IMR-90 (cell line): ENCODE results near the gene TLCD5. TPM values are rescaled to one million over a fixed set of nuclear protein-coding genes. Genes with fewer than 3 reads are reported as not detected.

Experiments
- ATAC-seq: fragments of 200-7000 bp; cut with Tn5 transposase; 2 replicates; pipeline ENCODE4 v1.9.1; 2020; ENCODE audit warnings: low read depth, mild to moderate bottlenecking, moderate library complexity
- BruUV-seq: library from RNA; stranded (reverse); fragments of 400-500 nt; replicated peaks from 2 replicates; lab custom pipeline; 2021; lab: Mats Ljungman, UMichigan
- CTCF ChIA-PET: fragments of 300-600 bp; formaldehyde crosslinking; extraction: SDS; loops from one replicate; lab custom pipeline; 2021; ENCODE audit warnings: antibody characterized with exemption; lab: Yijun Ruan, JAX
- POLR2A ChIA-PET: fragments of 300-600 bp; sonication (Branson Sonifier 250); formaldehyde crosslinking; loops from one replicate; lab custom pipeline; 2022; ENCODE audit warnings: antibody characterized with exemption; ENCODE audit not compliant: unreplicated experiment; lab: Charles Lee
- DNase-seq: peaks from one replicate; pipeline ENCODE4 v3.0.0; 2013
- H2AFZ ChIP-seq: replicated peaks from 2 replicates; pipeline ENCODE3; 2013; ENCODE audit warnings: low read length, mild to moderate bottlenecking; ENCODE audit not compliant: poor library complexity
- H2AK5ac ChIP-seq: 2 replicates; pipeline ENCODE4 v1.6.1; 2013; ENCODE audit warnings: low read depth, low read length, inconsistent platforms
- H2AK9ac ChIP-seq: replicated peaks from 2 replicates; pipeline ENCODE3; 2013; ENCODE audit warnings: mild to moderate bottlenecking, low read depth, low read length, moderate library complexity; ENCODE audit not compliant: poor library complexity
- H2BK120ac ChIP-seq: 2 replicates; pipeline ENCODE4 v1.6.1; 2013; ENCODE audit warnings: low read depth, low read length, inconsistent platforms
- H2BK15ac ChIP-seq: 3 replicates; pipeline ENCODE4 v1.6.1; 2013; ENCODE audit warnings: low read depth, low read length, inconsistent platforms
- H2BK20ac ChIP-seq: 2 replicates; pipeline ENCODE4 v1.6.1; 2013; ENCODE audit warnings: low read depth, mild to moderate bottlenecking, inconsistent platforms, low read length, moderate library complexity
- H2BK5ac ChIP-seq: 2 replicates; pipeline ENCODE4 v1.6.1; 2013; ENCODE audit warnings: mild to moderate bottlenecking, low read depth, low read length, inconsistent platforms; ENCODE audit not compliant: poor library complexity, severe bottlenecking
- H3K14ac ChIP-seq: replicated peaks from 2 replicates; pipeline ENCODE4 v1.6.1; 2013; ENCODE audit warnings: low read depth, low read length, inconsistent platforms
- H3K18ac ChIP-seq: 2 replicates; pipeline ENCODE4 v1.6.1; 2013; ENCODE audit warnings: low read depth, low read length, control low read depth
- H3K23ac ChIP-seq: 2 replicates; pipeline ENCODE4 v1.6.1; 2013; ENCODE audit warnings: low read depth, low read length, inconsistent platforms
- H3K27ac ChIP-seq: 2 replicates; pipeline ENCODE4 v1.5.1; 2013; ENCODE audit warnings: mild to moderate bottlenecking, control low read depth, low read length; ENCODE audit not compliant: insufficient read depth
- H3K27me3 ChIP-seq: 2 replicates; pipeline ENCODE4 v1.6.1; 2013; ENCODE audit warnings: low read length; ENCODE audit not compliant: control insufficient read depth, insufficient read depth
- H3K36me3 ChIP-seq: 2 replicates; pipeline ENCODE4 v1.6.1; 2013; ENCODE audit warnings: low read length, mixed read lengths; ENCODE audit not compliant: control insufficient read depth, insufficient read depth
- H3K4ac ChIP-seq: 2 replicates; pipeline ENCODE4 v1.6.1; 2013; ENCODE audit warnings: low read depth, low read length, inconsistent platforms
- H3K4me1 ChIP-seq: 2 replicates; pipeline ENCODE4 v1.6.1; 2013; ENCODE audit warnings: low read length, mixed read lengths; ENCODE audit not compliant: control insufficient read depth, insufficient read depth
- H3K4me2 ChIP-seq: 2 replicates; pipeline ENCODE4 v1.6.1; 2013; ENCODE audit warnings: low read depth, mild to moderate bottlenecking, control low read depth, low read length, moderate library complexity
- H3K4me3 ChIP-seq: 2 replicates; pipeline ENCODE4 v1.5.1; 2013; ENCODE audit warnings: low read depth, mild to moderate bottlenecking, control low read depth, low read length, moderate library complexity; ENCODE audit not compliant: insufficient read depth
- H3K56ac ChIP-seq: 2 replicates; pipeline ENCODE4 v1.6.1; 2013; ENCODE audit warnings: low read length, inconsistent platforms; ENCODE audit not compliant: insufficient read depth; ENCODE audit errors: extremely low read depth
- H3K79me1 ChIP-seq, 2 experiments: 2 replicates each; pipeline ENCODE4 v1.6.1; 2013; ENCODE audit warnings: low read length in 2 of 2, inconsistent platforms in 1 of 2, low read depth in 1 of 2
- H3K9ac ChIP-seq: 2 replicates; pipeline ENCODE4 v1.6.1; 2013; ENCODE audit warnings: low read depth, low read length, control low read depth
- H3K9me1 ChIP-seq: 2 replicates; pipeline ENCODE4 v1.6.1; 2013; ENCODE audit warnings: low read length, inconsistent platforms; ENCODE audit not compliant: insufficient read depth
- H3K9me3 ChIP-seq: 2 replicates; pipeline ENCODE4 v1.6.1; 2013; ENCODE audit warnings: low read length; ENCODE audit not compliant: control insufficient read depth, insufficient read depth
- H4K20me1 ChIP-seq: 2 replicates; pipeline ENCODE4 v1.6.1; 2013; ENCODE audit warnings: low read length, inconsistent platforms; ENCODE audit not compliant: insufficient read depth
- H4K5ac ChIP-seq: 2 replicates; pipeline ENCODE4 v1.6.1; 2013; ENCODE audit warnings: mild to moderate bottlenecking, low read depth, low read length, control low read depth
- H4K8ac ChIP-seq, 2 experiments: 2 replicates each; pipeline ENCODE4 v1.6.1; 2013; ENCODE audit warnings: low read depth in 2 of 2, low read length in 2 of 2, control low read depth in 1 of 2, inconsistent platforms in 1 of 2
- H4K91ac ChIP-seq: 2 replicates; pipeline ENCODE4 v1.6.1; 2013; ENCODE audit warnings: low read depth, low read length, inconsistent platforms; ENCODE audit not compliant: insufficient read depth
- CTCF ChIP-seq: conservative IDR thresholded peaks from 2 replicates; pipeline ENCODE4 v1.5.1; 2012; ENCODE audit warnings: mild to moderate bottlenecking, low read depth, low read length, improper control_type of control experiment
- MAFK ChIP-seq: IDR thresholded peaks from 2 replicates; pipeline ENCODE4 v1.6.1; 2012; ENCODE audit warnings: low read depth, low read length, improper control_type of control experiment
- WGBS, 2 experiments: methylation state at CpG; one replicate each; pipeline versions ENCODE4 v1.1.5 to v1.1.7; 2013; ENCODE audit warnings: missing lambda C conversion rate in 2 of 2; ENCODE audit not compliant: insufficient read length in 1 of 2; ENCODE audit errors: extremely low coverage in 2 of 2; 5-methylcytosine and 5-hydroxymethylcytosine counted together
- dilution Hi-C: fragments of 300-500 bp; cut with HindIII; formaldehyde crosslinking; loops from one replicate; pipeline ENCODE4 v1.14.3; 2018; ENCODE audit warnings: low sequenced_read_pairs; ENCODE audit not compliant: unreplicated experiment
- in situ Hi-C: fragments of 300-500 bp; cut with MboI; formaldehyde crosslinking; loops from 3 replicates; pipeline ENCODE4 v1.14.3; 2019; ENCODE audit warnings: low sequenced_read_pairs, inconsistent platforms, mixed read lengths
- intact Hi-C: fragments of 100-400 bp; cut with micrococcal nuclease; formaldehyde crosslinking; loops from 2 replicates; pipeline ENCODE4 v1.10.0; 2022
- polyA plus RNA-seq, 3 experiments: library from polyadenylated mRNA; depleted of rRNA; stranded (reverse); fragments of >200 nt; gene quantifications; 2 replicates each; pipeline ENCODE4 v1.2.3, GENCODE V29; 2012; ENCODE audit warnings: low replicate concordance in 1 of 3
- total RNA-seq: library from RNA; depleted of rRNA; stranded (reverse); fragments of >200 nt; gene quantifications from 2 replicates; pipeline ENCODE4 v1.2.3, GENCODE V29; 2012

The TLCD5 gene
- total and polyA plus RNA-seq, 2 of the 4 experiments (the other 2 are of a cell fraction): 9.5 to 11.5 TPM

DNA sequence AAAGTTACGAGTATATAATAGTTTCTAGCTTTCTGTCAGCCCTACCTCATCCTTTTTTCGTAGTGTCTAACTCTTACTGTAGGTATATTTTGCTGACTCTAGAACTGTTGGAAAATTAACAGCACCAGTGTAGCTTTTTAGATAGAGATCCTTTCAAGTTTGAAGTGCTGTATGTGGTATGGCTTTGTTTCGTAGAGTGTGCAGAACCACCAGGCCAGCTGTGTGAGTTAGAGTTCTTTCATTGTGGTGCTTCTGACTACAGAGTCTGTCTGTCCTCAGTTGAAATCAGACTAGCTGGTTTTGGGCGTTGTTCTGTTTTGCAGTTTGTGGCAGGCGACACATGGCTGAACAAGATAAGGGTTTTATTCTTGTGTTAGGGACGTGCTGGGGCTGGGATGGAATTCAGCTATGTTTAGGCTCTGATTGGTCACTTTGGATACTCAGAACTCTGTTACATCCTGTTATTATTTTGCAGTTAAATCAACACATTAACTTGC, 14.3 kb downstream of the TLCD5 start:
- H3K4me1 ChIP-seq: peaks cover 3% of the 10 kb centered on the region; the same call in 1 of the 2 replicates
- H3K4me2 ChIP-seq: peak overlapping the region; percentile 90
- H4K20me1 ChIP-seq: peaks cover 62% of the 10 kb centered on the region
- peak overlapping the region; percentile 61; the same call in 1 of the 2 replicates for H2AK5ac ChIP-seq
- H3K79me1 ChIP-seq: peaks cover 0 to 27% of the 10 kb centered on the region in 2 experiments; a peak in 2 of 4 replicates
- peak overlapping the region; percentile 73 for H3K27ac ChIP-seq
- intact Hi-C loops: loop anchor here (5.0 to 10.0 kb wide), 6 partner anchors 48 to 1255 kb away; no protein-coding TSS in a partner anchor
- CTCF ChIA-PET: interaction anchor here (0.6 to 1.4 kb wide), 2 partner anchors 92 to 164 kb away, joined by 3 to 8 read pairs; no protein-coding TSS in a partner anchor
- peak overlapping the region; percentile 57 for H3K23ac ChIP-seq
- 0 out of 2 replicates have a peak overlapping the region, but pooled peaks have one; percentile 6 for H2BK20ac ChIP-seq
- peak; percentile 43 for DNase-seq
- no peaks in the 10 kb centered on the region for H3K9me3 ChIP-seq
- H4K91ac ChIP-seq: peak overlapping the region; percentile 40
- no TSS peak for BruUV-seq
- H3K18ac ChIP-seq: peak overlapping the region; percentile 19; the same call in 1 of the 2 replicates
- H4K5ac ChIP-seq: no peak overlapping the region; the same call in 1 of the 2 replicates
- H3K14ac ChIP-seq: peak overlapping the region; percentile 31
- peak overlapping the region; percentile 76 for H3K9ac ChIP-seq
- H3K27me3 ChIP-seq: no peaks in the 10 kb centered on the region
- peak overlapping the region; percentile 83 for H2BK5ac ChIP-seq
- H3K4ac ChIP-seq: peak overlapping the region; percentile 49
- peak overlapping the region; percentile 66; the same call in 1 of the 2 replicates for H3K56ac ChIP-seq
- no peak for TF ChIP-seq MAFK
- no peak for TF ChIP-seq CTCF
- 0 out of 3 replicates have a peak overlapping the region, but pooled peaks have one; percentile 7 for H2BK15ac ChIP-seq
- H2BK120ac ChIP-seq: peak overlapping the region; percentile 2
- H2AFZ ChIP-seq: peak overlapping the region; percentile 9
- no peaks in the 10 kb centered on the region for H3K36me3 ChIP-seq
- ATAC-seq: peak; percentile 2; the same call in 1 of the 2 replicates
- POLR2A ChIA-PET: interaction anchor here (0.6 kb wide), 1 partner anchor 984 kb away, joined by 6 read pairs; no protein-coding TSS in a partner anchor
- peak overlapping the region; percentile 35 for H2AK9ac ChIP-seq
- H3K4me3 ChIP-seq: peak overlapping the region; percentile 33
- in situ Hi-C loops: loop anchor here (25.0 kb wide), 1 partner anchor 98 kb away; no protein-coding TSS in a partner anchor
- H4K8ac ChIP-seq: peak overlapping the region in 1 of 2 experiments; percentile 0; a peak in 1 of 4 replicates
- WGBS, 2 experiments: no CpG with 5 or more reads among the region's 6 CpGs
- peaks cover 3% of the 10 kb centered on the region; the same call in 1 of the 2 replicates for H3K9me1 ChIP-seq
- dilution Hi-C loops: no loop called here
